Esophagus squamous epithelium (tissue), 5 donors: ENCODE measurements around the gene PSD2. TPM values are rescaled to one million over a fixed set of nuclear protein-coding genes. Genes with fewer than 3 reads are reported as not detected.

Source experiments
- DNase-seq: peaks from one replicate; lab custom pipeline; 2025; lab: John Stamatoyannopoulos, UW
- H3K27ac ChIP-seq, 4 donors: fragments of 200-600 bp; sonication (generic); one replicate each; pipeline ENCODE4 v1.5.1; 2016 to 2019; ENCODE audit warnings: mild to moderate bottlenecking in 1 of 4
- H3K27me3 ChIP-seq, 4 donors: fragments of 200-600 bp; sonication (generic); 1 replicate in 3 of 4; 2 replicates in 1 of 4; pipeline versions ENCODE4 v1.5.1 to v1.6.0; 2017 to 2021; ENCODE audit warnings: antibody characterized with exemption in 1 of 4
- H3K36me3 ChIP-seq, 3 donors: fragments of 200-600 bp; sonication (generic); one replicate each; pipeline ENCODE4 v1.5.1; 2016 to 2019
- H3K4me1 ChIP-seq, 3 donors: fragments of 200-600 bp; sonication (generic); one replicate each; pipeline ENCODE4 v1.5.1; 2017 to 2019
- H3K4me3 ChIP-seq, 4 donors: fragments of 200-600 bp; sonication (generic); 1 replicate in 3 of 4; 2 replicates in 1 of 4; pipeline ENCODE4 v1.5.1; 2016 to 2019; ENCODE audit warnings: mild to moderate bottlenecking in 2 of 4, moderate library complexity in 1 of 4
- H3K9me3 ChIP-seq, 3 donors: fragments of 200-600 bp; sonication (generic); one replicate each; pipeline ENCODE4 v1.5.1; 2016 to 2019
- CTCF ChIP-seq, 6 experiments: fragments of 450-650 bp in 4 of 6; fragments of 200-600 bp in 2 of 6; sonication (generic) in 2 of 6; IDR thresholded peaks; one replicate each; pipeline ENCODE4 v1.5.1; 2016 to 2019; ENCODE audit warnings: antibody characterized with exemption in 6 of 6, mild to moderate bottlenecking in 4 of 6, moderate library complexity in 4 of 6
- POLR2A ChIP-seq, 4 donors: fragments of 450-650 bp; IDR thresholded peaks; one replicate each; pipeline ENCODE4 v1.6.1; 2017; ENCODE audit warnings: antibody characterized with exemption in 4 of 4, mild to moderate bottlenecking in 4 of 4, moderate library complexity in 3 of 4
- WGBS, 2 donors: methylation state at CpG; one replicate each; pipeline ENCODE4 v1.1.5; 2018; 5-methylcytosine and 5-hydroxymethylcytosine counted together
- intact Hi-C: fragments of 100-400 bp; cut with DNase I; formaldehyde crosslinking; loops from one replicate; pipeline ENCODE4 v1.15.0; 2022
- total RNA-seq, 4 donors: library from RNA; depleted of rRNA; stranded (reverse); fragments of >200 nt; gene quantifications; one replicate each; pipeline ENCODE4 v1.1.0, GENCODE V29; 2016
- donor health status: DM: yes; HTN: yes; CAD: no.

PSD2 gene
- total RNA-seq, 4 donors from 2014 or later = not detected

- TF ChIP-seq CTCF (IDR thresholded peaks at IDR 0.05) = no peak
- TF ChIP-seq POLR2A (IDR thresholded peaks at IDR 0.05) = no peak
- intact Hi-C loops = no loop called here
- WGBS, 2 donors = 89% methylated on average over 6 of the region's 8 CpGs; no CpG with 5 or more reads in 1 of the 2 donors
Observed at GRCh38 chr5:139855451-139855850, 59.8 kb downstream of the PSD2 start.

GRCh38 chr5:139855946-139856540 lies 60.4 kb downstream of the PSD2 start:
- intact Hi-C loops = no loop called here
- Histone ChIP-seq H3K9me3 (no peaks in the 10 kb centered on the region), H3K4me1 (peaks cover 0 to 3% (median 0%) of the 10 kb centered on the region in 3 donors), H3K36me3 (no peaks in the 10 kb centered on the region), H3K27me3 (no peaks in the 10 kb centered on the region), H3K4me3 (no peak overlapping the region), H3K27ac (no peak overlapping the region)
- TF ChIP-seq CTCF (IDR thresholded peaks at IDR 0.05) (no peak), POLR2A (IDR thresholded peaks at IDR 0.05) (no peak)
- DNase-seq = no peak
- WGBS, 2 donors = no CpG with 5 or more reads among the region's 6 CpGs

More at GRCh38 chr5:139855451-139855850, 59.8 kb downstream of the PSD2 start:
- Histone ChIP-seq H3K4me1 (peaks cover 0 to 5% (median 0%) of the 10 kb centered on the region in 3 donors), H3K27me3 (no peaks in the 10 kb centered on the region), H3K9me3 (no peaks in the 10 kb centered on the region), H3K4me3 (no peak overlapping the region), H3K36me3 (no peaks in the 10 kb centered on the region), H3K27ac (no peak overlapping the region)
- no peak for DNase-seq

- WGBS, 2 donors = 80 to 86% methylated on average over 3 to 4 of the region's 4 CpGs
- Histone ChIP-seq H3K27me3 (no peaks in the 10 kb centered on the region), H3K4me3 (no peak overlapping the region), H3K9me3 (no peaks in the 10 kb centered on the region), H3K4me1 (peaks cover 0 to 6% (median 0%) of the 10 kb centered on the region in 3 donors), H3K27ac (no peak overlapping the region), H3K36me3 (no peaks in the 10 kb centered on the region)
- no peak for TF ChIP-seq POLR2A (IDR thresholded peaks at IDR 0.05)
- no peak for TF ChIP-seq CTCF (IDR thresholded peaks at IDR 0.05)
- intact Hi-C loops = no loop called here
- no peak for DNase-seq
Observed at GRCh38 chr5:139856714-139857113, 61.1 kb downstream of the PSD2 start.

- no peaks in the 10 kb centered on the region for H3K27me3 ChIP-seq
- H3K9me3 ChIP-seq = no peaks in the 10 kb centered on the region
- H3K36me3 ChIP-seq = no peaks in the 10 kb centered on the region
- no peak overlapping the region for H3K27ac ChIP-seq
- H3K4me3 ChIP-seq = no peak overlapping the region
- TF ChIP-seq POLR2A (IDR thresholded peaks at IDR 0.05) = no peak
- no peak for TF ChIP-seq CTCF (IDR thresholded peaks at IDR 0.05)
- WGBS, 2 donors = 100% methylated on average over 1 of the region's 2 CpGs; no CpG with 5 or more reads in 1 of the 2 donors
- intact Hi-C loops = no loop called here
- DNase-seq = no peak
- H3K4me1 ChIP-seq = peaks cover 9 to 22% (median 13%) of the 10 kb centered on the region in 3 donors
Observed at GRCh38 chr5:139859013-139859412, 63.4 kb downstream of the PSD2 start.

- no peak for TF ChIP-seq CTCF (IDR thresholded peaks at IDR 0.05)
- no peak for TF ChIP-seq POLR2A (IDR thresholded peaks at IDR 0.05)
- no peaks in the 10 kb centered on the region for H3K36me3 ChIP-seq
- H3K9me3 ChIP-seq = no peaks in the 10 kb centered on the region
- peaks cover 9 to 33% (median 16%) of the 10 kb centered on the region in 3 donors for H3K4me1 ChIP-seq
- 64 to 68% methylated on average over 11 to 12 of the region's 15 CpGs for WGBS, 2 donors
- no peak overlapping the region for H3K4me3 ChIP-seq
- H3K27ac ChIP-seq = no peak overlapping the region
- H3K27me3 ChIP-seq = no peaks in the 10 kb centered on the region
- DNase-seq = no peak
- intact Hi-C loops = loop anchor here (5.0 to 10.0 kb wide), 2 partner anchors 74 to 104 kb away; no protein-coding TSS in a partner anchor
Observed at GRCh38 chr5:139861021-139861888, 65.6 kb downstream of the PSD2 start.
